IMR-90 (cell line): ENCODE measurements around the gene MSRB1. TPM values are rescaled to one million over a fixed set of nuclear protein-coding genes. Genes with fewer than 3 reads are reported as not detected.

ENCODE experiments used
- ATAC-seq: fragments of 200-7000 bp; cut with Tn5 transposase; 2 replicates; pipeline ENCODE4 v1.9.1; 2020; ENCODE audit warnings: low read depth, mild to moderate bottlenecking, moderate library complexity
- BruUV-seq: library from RNA; stranded (reverse); fragments of 400-500 nt; replicated peaks from 2 replicates; lab custom pipeline; 2021; lab: Mats Ljungman, UMichigan
- CTCF ChIA-PET: fragments of 300-600 bp; formaldehyde crosslinking; extraction: SDS; loops from one replicate; lab custom pipeline; 2021; ENCODE audit warnings: antibody characterized with exemption; lab: Yijun Ruan, JAX
- POLR2A ChIA-PET: fragments of 300-600 bp; sonication (Branson Sonifier 250); formaldehyde crosslinking; loops from one replicate; lab custom pipeline; 2022; ENCODE audit warnings: antibody characterized with exemption; ENCODE audit not compliant: unreplicated experiment; lab: Charles Lee
- DNase-seq: peaks from one replicate; pipeline ENCODE4 v3.0.0; 2013
- H2AFZ ChIP-seq: replicated peaks from 2 replicates; pipeline ENCODE3; 2013; ENCODE audit warnings: low read length, mild to moderate bottlenecking; ENCODE audit not compliant: poor library complexity
- H2AK5ac ChIP-seq: 2 replicates; pipeline ENCODE4 v1.6.1; 2013; ENCODE audit warnings: low read depth, low read length, inconsistent platforms
- H2AK9ac ChIP-seq: replicated peaks from 2 replicates; pipeline ENCODE3; 2013; ENCODE audit warnings: mild to moderate bottlenecking, low read depth, low read length, moderate library complexity; ENCODE audit not compliant: poor library complexity
- H2BK120ac ChIP-seq: 2 replicates; pipeline ENCODE4 v1.6.1; 2013; ENCODE audit warnings: low read depth, low read length, inconsistent platforms
- H2BK15ac ChIP-seq: 3 replicates; pipeline ENCODE4 v1.6.1; 2013; ENCODE audit warnings: low read depth, low read length, inconsistent platforms
- H2BK20ac ChIP-seq: 2 replicates; pipeline ENCODE4 v1.6.1; 2013; ENCODE audit warnings: low read depth, mild to moderate bottlenecking, inconsistent platforms, low read length, moderate library complexity
- H2BK5ac ChIP-seq: 2 replicates; pipeline ENCODE4 v1.6.1; 2013; ENCODE audit warnings: mild to moderate bottlenecking, low read depth, low read length, inconsistent platforms; ENCODE audit not compliant: poor library complexity, severe bottlenecking
- H3K14ac ChIP-seq: replicated peaks from 2 replicates; pipeline ENCODE4 v1.6.1; 2013; ENCODE audit warnings: low read depth, low read length, inconsistent platforms
- H3K18ac ChIP-seq: 2 replicates; pipeline ENCODE4 v1.6.1; 2013; ENCODE audit warnings: low read depth, low read length, control low read depth
- H3K23ac ChIP-seq: 2 replicates; pipeline ENCODE4 v1.6.1; 2013; ENCODE audit warnings: low read depth, low read length, inconsistent platforms
- H3K27ac ChIP-seq: 2 replicates; pipeline ENCODE4 v1.5.1; 2013; ENCODE audit warnings: mild to moderate bottlenecking, control low read depth, low read length; ENCODE audit not compliant: insufficient read depth
- H3K27me3 ChIP-seq: 2 replicates; pipeline ENCODE4 v1.6.1; 2013; ENCODE audit warnings: low read length; ENCODE audit not compliant: control insufficient read depth, insufficient read depth
- H3K36me3 ChIP-seq: 2 replicates; pipeline ENCODE4 v1.6.1; 2013; ENCODE audit warnings: low read length, mixed read lengths; ENCODE audit not compliant: control insufficient read depth, insufficient read depth
- H3K4ac ChIP-seq: 2 replicates; pipeline ENCODE4 v1.6.1; 2013; ENCODE audit warnings: low read depth, low read length, inconsistent platforms
- H3K4me1 ChIP-seq: 2 replicates; pipeline ENCODE4 v1.6.1; 2013; ENCODE audit warnings: low read length, mixed read lengths; ENCODE audit not compliant: control insufficient read depth, insufficient read depth
- H3K4me2 ChIP-seq: 2 replicates; pipeline ENCODE4 v1.6.1; 2013; ENCODE audit warnings: low read depth, mild to moderate bottlenecking, control low read depth, low read length, moderate library complexity
- H3K4me3 ChIP-seq: 2 replicates; pipeline ENCODE4 v1.5.1; 2013; ENCODE audit warnings: low read depth, mild to moderate bottlenecking, control low read depth, low read length, moderate library complexity; ENCODE audit not compliant: insufficient read depth
- H3K56ac ChIP-seq: 2 replicates; pipeline ENCODE4 v1.6.1; 2013; ENCODE audit warnings: low read length, inconsistent platforms; ENCODE audit not compliant: insufficient read depth; ENCODE audit errors: extremely low read depth
- H3K79me1 ChIP-seq, 2 experiments: 2 replicates each; pipeline ENCODE4 v1.6.1; 2013; ENCODE audit warnings: low read length in 2 of 2, inconsistent platforms in 1 of 2, low read depth in 1 of 2
- H3K9ac ChIP-seq: 2 replicates; pipeline ENCODE4 v1.6.1; 2013; ENCODE audit warnings: low read depth, low read length, control low read depth
- H3K9me1 ChIP-seq: 2 replicates; pipeline ENCODE4 v1.6.1; 2013; ENCODE audit warnings: low read length, inconsistent platforms; ENCODE audit not compliant: insufficient read depth
- H3K9me3 ChIP-seq: 2 replicates; pipeline ENCODE4 v1.6.1; 2013; ENCODE audit warnings: low read length; ENCODE audit not compliant: control insufficient read depth, insufficient read depth
- H4K20me1 ChIP-seq: 2 replicates; pipeline ENCODE4 v1.6.1; 2013; ENCODE audit warnings: low read length, inconsistent platforms; ENCODE audit not compliant: insufficient read depth
- H4K5ac ChIP-seq: 2 replicates; pipeline ENCODE4 v1.6.1; 2013; ENCODE audit warnings: mild to moderate bottlenecking, low read depth, low read length, control low read depth
- H4K8ac ChIP-seq, 2 experiments: 2 replicates each; pipeline ENCODE4 v1.6.1; 2013; ENCODE audit warnings: low read depth in 2 of 2, low read length in 2 of 2, control low read depth in 1 of 2, inconsistent platforms in 1 of 2
- H4K91ac ChIP-seq: 2 replicates; pipeline ENCODE4 v1.6.1; 2013; ENCODE audit warnings: low read depth, low read length, inconsistent platforms; ENCODE audit not compliant: insufficient read depth
- BHLHE40 ChIP-seq: fragments of 150-350 bp; IDR thresholded peaks from 2 replicates; pipeline ENCODE4 v1.6.1; 2016; ENCODE audit warnings: mild to moderate bottlenecking, low read depth, low read length
- CEBPB ChIP-seq: IDR thresholded peaks from 2 replicates; pipeline ENCODE4 v1.6.1; 2012; ENCODE audit warnings: low read depth, low read length, improper control_type of control experiment
- CHD1 ChIP-seq: IDR thresholded peaks from 2 replicates; pipeline ENCODE4 v1.6.1; 2012; ENCODE audit warnings: low read depth, low read length, improper control_type of control experiment
- FOS ChIP-seq: fragments of 150-350 bp; IDR thresholded peaks from 2 replicates; pipeline ENCODE4 v1.6.1; 2016; ENCODE audit warnings: low read depth, low read length
- MAZ ChIP-seq: IDR thresholded peaks from 2 replicates; pipeline ENCODE4 v1.6.1; 2012; ENCODE audit warnings: low read depth, mild to moderate bottlenecking, low read length, improper control_type of control experiment, moderate library complexity, borderline replicate concordance
- MXI1 ChIP-seq: IDR thresholded peaks from 2 replicates; pipeline ENCODE4 v1.6.1; 2012; ENCODE audit warnings: low read depth, mild to moderate bottlenecking, low read length, moderate library complexity, borderline replicate concordance
- RFX5 ChIP-seq: IDR thresholded peaks from 2 replicates; pipeline ENCODE4 v1.8.0; 2012; ENCODE audit warnings: low read depth, mild to moderate bottlenecking, low read length, moderate library complexity
- WGBS, 2 experiments: methylation state at CpG; one replicate each; pipeline versions ENCODE4 v1.1.5 to v1.1.7; 2013; ENCODE audit warnings: missing lambda C conversion rate in 2 of 2; ENCODE audit not compliant: insufficient read length in 1 of 2; ENCODE audit errors: extremely low coverage in 2 of 2; 5-methylcytosine and 5-hydroxymethylcytosine counted together
- dilution Hi-C: fragments of 300-500 bp; cut with HindIII; formaldehyde crosslinking; loops from one replicate; pipeline ENCODE4 v1.14.3; 2018; ENCODE audit warnings: low sequenced_read_pairs; ENCODE audit not compliant: unreplicated experiment
- in situ Hi-C: fragments of 300-500 bp; cut with MboI; formaldehyde crosslinking; loops from 3 replicates; pipeline ENCODE4 v1.14.3; 2019; ENCODE audit warnings: low sequenced_read_pairs, inconsistent platforms, mixed read lengths
- intact Hi-C: fragments of 100-400 bp; cut with micrococcal nuclease; formaldehyde crosslinking; loops from 2 replicates; pipeline ENCODE4 v1.10.0; 2022
- polyA plus RNA-seq, 3 experiments: library from polyadenylated mRNA; depleted of rRNA; stranded (reverse); fragments of >200 nt; gene quantifications; 2 replicates each; pipeline ENCODE4 v1.2.3, GENCODE V29; 2012; ENCODE audit warnings: low replicate concordance in 1 of 3
- total RNA-seq: library from RNA; depleted of rRNA; stranded (reverse); fragments of >200 nt; gene quantifications from 2 replicates; pipeline ENCODE4 v1.2.3, GENCODE V29; 2012
- TF ChIP-seq, protein P1 (sequence below): conservative IDR thresholded peaks from 2 replicates; pipeline ENCODE4 v1.5.1; 2012; ENCODE audit warnings: mild to moderate bottlenecking, low read depth, low read length, improper control_type of control experiment

Gene MSRB1
- total and polyA plus RNA-seq, 2 of the 4 experiments (the other 2 are of a cell fraction): 17.0 to 32.3 TPM

DNA sequence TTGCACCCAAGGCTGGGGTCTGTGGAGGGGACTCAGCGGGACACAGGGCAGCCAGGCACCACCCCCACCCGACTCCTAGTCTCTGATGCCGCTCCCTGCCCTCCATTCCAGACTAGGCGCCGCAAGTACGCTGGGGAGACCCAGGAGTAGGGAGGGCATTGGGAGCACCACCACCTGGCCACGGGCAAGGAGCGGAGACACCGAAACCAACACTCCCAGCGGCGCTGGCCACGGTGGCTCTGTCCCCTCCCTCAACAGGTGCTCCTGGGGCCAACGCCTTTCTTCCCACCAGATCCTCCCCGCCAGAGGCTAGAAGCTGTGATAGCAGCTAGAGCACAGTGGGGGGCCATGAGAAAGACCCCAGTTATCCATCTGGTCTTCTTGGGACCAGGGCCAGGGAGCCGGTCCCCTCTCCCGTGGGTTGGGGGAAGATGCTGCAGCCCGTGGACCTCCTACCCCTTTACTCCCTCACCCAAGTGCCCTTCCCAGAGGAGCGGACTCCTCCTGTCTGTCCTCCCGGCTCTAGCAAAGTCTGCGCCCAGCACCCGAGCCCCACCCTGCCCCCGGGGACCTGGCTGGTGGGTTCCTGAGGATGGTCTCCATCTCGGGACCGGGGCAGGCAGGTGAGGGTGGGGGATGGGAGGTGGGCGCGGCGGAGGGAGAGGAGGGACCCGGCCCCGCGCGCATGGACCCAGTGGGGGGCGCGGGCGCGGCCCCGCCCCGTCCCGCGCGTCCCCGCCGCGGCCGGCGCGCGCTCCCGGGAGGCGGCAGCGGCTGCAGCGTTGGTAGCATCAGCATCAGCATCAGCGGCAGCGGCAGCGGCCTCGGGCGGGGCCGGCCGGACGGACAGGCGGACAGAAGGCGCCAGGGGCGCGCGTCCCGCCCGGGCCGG, 46.5 kb upstream of the MSRB1 start, which contains the start of gene SYNGR3 (continued):
- TF ChIP-seq, protein P1, sequence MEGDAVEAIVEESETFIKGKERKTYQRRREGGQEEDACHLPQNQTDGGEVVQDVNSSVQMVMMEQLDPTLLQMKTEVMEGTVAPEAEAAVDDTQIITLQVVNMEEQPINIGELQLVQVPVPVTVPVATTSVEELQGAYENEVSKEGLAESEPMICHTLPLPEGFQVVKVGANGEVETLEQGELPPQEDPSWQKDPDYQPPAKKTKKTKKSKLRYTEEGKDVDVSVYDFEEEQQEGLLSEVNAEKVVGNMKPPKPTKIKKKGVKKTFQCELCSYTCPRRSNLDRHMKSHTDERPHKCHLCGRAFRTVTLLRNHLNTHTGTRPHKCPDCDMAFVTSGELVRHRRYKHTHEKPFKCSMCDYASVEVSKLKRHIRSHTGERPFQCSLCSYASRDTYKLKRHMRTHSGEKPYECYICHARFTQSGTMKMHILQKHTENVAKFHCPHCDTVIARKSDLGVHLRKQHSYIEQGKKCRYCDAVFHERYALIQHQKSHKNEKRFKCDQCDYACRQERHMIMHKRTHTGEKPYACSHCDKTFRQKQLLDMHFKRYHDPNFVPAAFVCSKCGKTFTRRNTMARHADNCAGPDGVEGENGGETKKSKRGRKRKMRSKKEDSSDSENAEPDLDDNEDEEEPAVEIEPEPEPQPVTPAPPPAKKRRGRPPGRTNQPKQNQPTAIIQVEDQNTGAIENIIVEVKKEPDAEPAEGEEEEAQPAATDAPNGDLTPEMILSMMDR: no peak

DNA sequence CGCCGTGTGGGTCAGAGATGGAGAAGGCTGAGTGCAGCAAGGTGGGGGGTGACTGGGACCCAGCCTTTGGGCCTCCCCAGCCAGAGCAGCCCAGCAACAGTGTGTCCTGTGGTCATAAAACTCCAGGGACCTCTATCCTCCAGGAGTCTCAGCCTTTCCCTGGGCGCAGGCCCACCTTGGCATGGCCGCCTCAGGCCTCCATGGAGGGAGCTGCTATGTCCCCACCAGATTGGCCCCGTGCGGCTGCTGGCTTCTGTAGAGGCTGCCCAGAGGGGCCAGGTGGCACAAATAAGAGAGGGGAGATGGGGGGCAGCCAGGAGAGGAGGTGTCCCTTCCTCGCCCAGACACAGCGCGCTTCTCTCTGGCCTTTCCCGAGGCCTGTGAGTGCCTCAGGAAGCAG, 44.2 kb upstream of the MSRB1 start:
- H3K36me3 ChIP-seq: peaks cover 13% of the 10 kb centered on the region
- CTCF ChIA-PET: no interaction called here
- POLR2A ChIA-PET: no interaction called here

More for the DNA sequence above, 44.2 kb upstream of the MSRB1 start:
- no peak overlapping the region for H3K23ac ChIP-seq
- H3K27ac ChIP-seq: no peak overlapping the region
- no peak for ATAC-seq
- H2BK15ac ChIP-seq: no peak overlapping the region
- no peak overlapping the region for H3K56ac ChIP-seq
- no peak overlapping the region for H4K91ac ChIP-seq
- in situ Hi-C loops (no loop called here), intact Hi-C loops (no loop called here), dilution Hi-C loops (no loop called here)
- no peak overlapping the region for H2AK9ac ChIP-seq
- no peak overlapping the region for H3K4me2 ChIP-seq
- no peaks in the 10 kb centered on the region for H3K9me3 ChIP-seq
- no peak for DNase-seq
- H3K14ac ChIP-seq: no peak overlapping the region
- WGBS, 2 experiments: no CpG with 5 or more reads among the region's 10 CpGs
- H2BK120ac ChIP-seq: no peak overlapping the region
- H2BK5ac ChIP-seq: no peak overlapping the region
- TF ChIP-seq CEBPB (no peak), FOS (no peak), MAZ (no peak), RFX5 (no peak), BHLHE40 (no peak), MXI1 (no peak), CHD1 (no peak)
- TF ChIP-seq, protein P1: no peak
- no peak overlapping the region for H3K4me3 ChIP-seq
- no peak overlapping the region for H4K5ac ChIP-seq
- no TSS peak for BruUV-seq
- H4K20me1 ChIP-seq: no peaks in the 10 kb centered on the region; the same call in 1 of the 2 replicates
- H3K4ac ChIP-seq: no peak overlapping the region
- no peak overlapping the region for H2AK5ac ChIP-seq
- no peak overlapping the region for H2BK20ac ChIP-seq
- peaks cover 14% of the 10 kb centered on the region for H3K4me1 ChIP-seq
- H3K18ac ChIP-seq: no peak overlapping the region
- H2AFZ ChIP-seq: no peak overlapping the region
- H3K27me3 ChIP-seq: peaks cover 23% of the 10 kb centered on the region
- no peak overlapping the region for H3K9ac ChIP-seq
- H3K9me1 ChIP-seq: peaks cover 9% of the 10 kb centered on the region
- H3K79me1 ChIP-seq: peaks cover 21 to 29% of the 10 kb centered on the region in 2 experiments
- no peak overlapping the region for H4K8ac ChIP-seq
